ENCODE results near the gene DIPK1B.

GRCh38 chr9:136691316-136692184, 20.8 kb upstream of the DIPK1B start:
- TF ChIP-seq POLR2A (IDR thresholded peaks at IDR 0.05) (no peak), CTCF (IDR thresholded peaks at IDR 0.05) (no peak)
